Measurements from ENCODE around the gene ENOX2.

Gene ENOX2

DNA sequence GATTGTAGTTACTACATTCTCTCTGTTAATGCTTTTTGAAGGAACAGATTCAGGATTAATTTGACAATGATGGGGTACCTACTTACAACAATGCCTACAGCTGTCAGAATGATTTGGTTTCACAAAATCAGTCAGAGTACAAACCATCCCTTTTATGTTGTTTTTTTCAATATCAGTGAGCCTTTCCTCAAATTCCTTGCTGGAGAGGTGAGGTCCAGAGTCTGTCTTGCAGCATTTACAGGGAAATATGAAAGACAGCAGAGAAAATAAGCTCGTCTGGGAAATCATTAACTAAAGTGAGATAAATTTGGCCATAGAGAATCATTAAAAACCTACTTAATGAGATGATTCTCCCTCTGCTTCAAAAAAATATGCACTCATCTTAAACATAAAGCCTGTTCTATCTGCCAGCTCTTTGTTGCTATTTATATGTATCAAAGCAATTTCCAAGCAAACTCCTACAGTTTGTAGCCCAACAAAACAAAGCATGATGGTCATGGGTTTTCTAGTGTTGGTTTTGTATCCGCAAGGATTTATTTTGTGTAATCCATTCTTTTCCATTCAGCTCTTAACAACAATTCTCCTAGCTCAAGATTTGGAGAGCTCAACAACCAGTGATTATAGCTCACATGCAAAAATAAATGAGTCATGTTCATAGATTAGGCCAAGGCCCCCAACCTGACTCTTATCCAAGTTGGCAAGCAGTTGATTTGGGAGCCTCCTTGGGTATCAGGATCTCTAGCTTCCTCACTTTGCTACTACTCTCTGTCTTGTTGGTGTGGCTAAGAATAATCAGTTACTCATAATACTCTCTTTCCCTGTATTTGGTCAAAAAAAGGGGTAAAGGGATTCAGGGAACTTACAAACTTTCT is 222.6 kb downstream of the ENOX2 start:
- no peak overlapping the region for H3K4me3 ChIP-seq (ENCODE audit: low read depth, low read length)
- TF ChIP-seq, protein P1, sequence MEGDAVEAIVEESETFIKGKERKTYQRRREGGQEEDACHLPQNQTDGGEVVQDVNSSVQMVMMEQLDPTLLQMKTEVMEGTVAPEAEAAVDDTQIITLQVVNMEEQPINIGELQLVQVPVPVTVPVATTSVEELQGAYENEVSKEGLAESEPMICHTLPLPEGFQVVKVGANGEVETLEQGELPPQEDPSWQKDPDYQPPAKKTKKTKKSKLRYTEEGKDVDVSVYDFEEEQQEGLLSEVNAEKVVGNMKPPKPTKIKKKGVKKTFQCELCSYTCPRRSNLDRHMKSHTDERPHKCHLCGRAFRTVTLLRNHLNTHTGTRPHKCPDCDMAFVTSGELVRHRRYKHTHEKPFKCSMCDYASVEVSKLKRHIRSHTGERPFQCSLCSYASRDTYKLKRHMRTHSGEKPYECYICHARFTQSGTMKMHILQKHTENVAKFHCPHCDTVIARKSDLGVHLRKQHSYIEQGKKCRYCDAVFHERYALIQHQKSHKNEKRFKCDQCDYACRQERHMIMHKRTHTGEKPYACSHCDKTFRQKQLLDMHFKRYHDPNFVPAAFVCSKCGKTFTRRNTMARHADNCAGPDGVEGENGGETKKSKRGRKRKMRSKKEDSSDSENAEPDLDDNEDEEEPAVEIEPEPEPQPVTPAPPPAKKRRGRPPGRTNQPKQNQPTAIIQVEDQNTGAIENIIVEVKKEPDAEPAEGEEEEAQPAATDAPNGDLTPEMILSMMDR (IDR thresholded peaks at IDR 0.05; ENCODE audit: insufficient read depth, low read depth, low read length, missing control alignments), result no peak
- DNase-seq (ENCODE audit: low read depth), result no peak

GRCh38 chrX:130676861-130677260 is 226.1 kb downstream of the ENOX2 start:
- no peak overlapping the region for H3K4me3 ChIP-seq (ENCODE audit: low read depth, low read length)
- no peak for DNase-seq (ENCODE audit: low read depth)
- TF ChIP-seq, protein P1 (IDR thresholded peaks at IDR 0.05; ENCODE audit: insufficient read depth, low read depth, low read length, missing control alignments), result no peak

- H3K4me3 ChIP-seq (ENCODE audit: low read depth, low read length), result no peak overlapping the region
Measured at GRCh38 chrX:130672214-130672613, 230.8 kb downstream of the ENOX2 start.

DNA sequence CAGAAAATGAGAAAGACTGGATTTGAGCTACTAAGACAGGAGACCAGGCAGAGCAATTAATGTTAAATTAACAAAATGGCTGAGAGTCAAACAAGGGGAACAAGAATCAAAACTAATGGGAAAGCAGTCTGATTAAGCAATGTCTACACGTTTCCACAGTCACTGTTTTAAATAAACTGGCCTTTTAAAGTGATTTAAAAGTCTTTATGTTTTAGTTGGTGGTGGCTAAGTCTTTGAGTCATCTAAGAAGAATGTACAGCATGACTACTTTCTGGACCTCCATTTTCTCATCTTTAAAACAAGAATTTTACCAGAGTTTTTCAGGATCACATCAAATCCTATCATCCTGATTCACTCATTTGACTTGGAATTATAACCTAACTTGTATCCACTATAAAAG is 233.8 kb downstream of the ENOX2 start:
- no peak for DNase-seq (ENCODE audit: low read depth)
- H3K4me3 ChIP-seq (ENCODE audit: low read depth, low read length), result no peak overlapping the region
- TF ChIP-seq, protein P1 (IDR thresholded peaks at IDR 0.05; ENCODE audit: insufficient read depth, low read depth, low read length, missing control alignments), result no peak

More at GRCh38 chrX:130672214-130672613, 230.8 kb downstream of the ENOX2 start:
- TF ChIP-seq, protein P1 (IDR thresholded peaks at IDR 0.05; ENCODE audit: insufficient read depth, low read depth, low read length, missing control alignments), result no peak
- no peak for DNase-seq (ENCODE audit: low read depth)

DNA sequence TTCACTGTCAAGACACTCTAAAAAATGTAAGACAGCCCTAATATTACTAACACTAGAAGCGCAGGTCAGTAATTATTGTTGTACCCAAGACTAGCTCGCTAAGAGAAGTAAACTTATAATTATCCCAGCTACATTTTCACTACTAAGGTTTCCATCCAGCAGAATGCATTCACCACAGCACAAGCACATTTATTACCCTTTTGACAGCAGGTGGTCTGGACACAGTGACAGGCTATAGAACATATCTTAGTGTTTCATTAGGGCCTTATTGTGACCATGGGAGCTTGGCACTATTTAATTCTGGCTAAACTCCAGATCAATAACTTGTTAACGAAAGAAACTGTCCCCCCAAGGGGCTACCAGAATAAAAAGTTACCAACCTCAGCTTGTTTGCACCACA is 237.7 kb downstream of the ENOX2 start:
- no peak overlapping the region for H3K4me3 ChIP-seq (ENCODE audit: low read depth, low read length)
- no peak for DNase-seq (ENCODE audit: low read depth)
- TF ChIP-seq, protein P1 (IDR thresholded peaks at IDR 0.05; ENCODE audit: insufficient read depth, low read depth, low read length, missing control alignments), result no peak

- no peak for DNase-seq (ENCODE audit: low read depth)
- TF ChIP-seq, protein P1 (IDR thresholded peaks at IDR 0.05; ENCODE audit: insufficient read depth, low read depth, low read length, missing control alignments), result no peak
- H3K4me3 ChIP-seq (ENCODE audit: low read depth, low read length), result no peak overlapping the region
Measured at GRCh38 chrX:130658310-130658709, 244.7 kb downstream of the ENOX2 start.
